ENCODE data around the gene GRID1. TPM values are rescaled to one million over a fixed set of nuclear protein-coding genes. Genes with fewer than 3 reads are reported as not detected.

GRID1 gene
- total RNA-seq, 4 donors from 2014 or later: 1.4 to 4.9 (median 2.0) TPM

- 70 to 80% methylated on average over 3 of the region's 3 CpGs for WGBS, 2 donors
- intact Hi-C loops (cut with DNase I; ENCODE audit: low total_unique reads): no loop called here
- no peak for DNase-seq (ENCODE audit: low spot score in 2 of 2)
- TF ChIP-seq, protein P1, sequence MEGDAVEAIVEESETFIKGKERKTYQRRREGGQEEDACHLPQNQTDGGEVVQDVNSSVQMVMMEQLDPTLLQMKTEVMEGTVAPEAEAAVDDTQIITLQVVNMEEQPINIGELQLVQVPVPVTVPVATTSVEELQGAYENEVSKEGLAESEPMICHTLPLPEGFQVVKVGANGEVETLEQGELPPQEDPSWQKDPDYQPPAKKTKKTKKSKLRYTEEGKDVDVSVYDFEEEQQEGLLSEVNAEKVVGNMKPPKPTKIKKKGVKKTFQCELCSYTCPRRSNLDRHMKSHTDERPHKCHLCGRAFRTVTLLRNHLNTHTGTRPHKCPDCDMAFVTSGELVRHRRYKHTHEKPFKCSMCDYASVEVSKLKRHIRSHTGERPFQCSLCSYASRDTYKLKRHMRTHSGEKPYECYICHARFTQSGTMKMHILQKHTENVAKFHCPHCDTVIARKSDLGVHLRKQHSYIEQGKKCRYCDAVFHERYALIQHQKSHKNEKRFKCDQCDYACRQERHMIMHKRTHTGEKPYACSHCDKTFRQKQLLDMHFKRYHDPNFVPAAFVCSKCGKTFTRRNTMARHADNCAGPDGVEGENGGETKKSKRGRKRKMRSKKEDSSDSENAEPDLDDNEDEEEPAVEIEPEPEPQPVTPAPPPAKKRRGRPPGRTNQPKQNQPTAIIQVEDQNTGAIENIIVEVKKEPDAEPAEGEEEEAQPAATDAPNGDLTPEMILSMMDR (IDR thresholded peaks at IDR 0.05): no peak
- TF ChIP-seq POLR2A (IDR thresholded peaks at IDR 0.05): no peak
- no peak overlapping the region for H3K4me3 ChIP-seq (ENCODE audit: low read depth, poor library complexity, severe bottlenecking)
Observed at GRCh38 chr10:85787881-85788280, 578.7 kb downstream of the GRID1 start.

GRCh38 chr10:85787393-85787792 lies 579.2 kb downstream of the GRID1 start:
- TF ChIP-seq, protein P1 (IDR thresholded peaks at IDR 0.05): no peak
- no peak for TF ChIP-seq POLR2A (IDR thresholded peaks at IDR 0.05)
- 75 to 78% methylated on average over 5 of the region's 5 CpGs for WGBS, 2 donors
- no peak overlapping the region for H3K4me3 ChIP-seq (ENCODE audit: low read depth, poor library complexity, severe bottlenecking)
- peak in 1 of 2 donors; percentile 67 for DNase-seq (ENCODE audit: low spot score in 2 of 2)
- intact Hi-C loops (cut with DNase I; ENCODE audit: low total_unique reads): no loop called here

DNA sequence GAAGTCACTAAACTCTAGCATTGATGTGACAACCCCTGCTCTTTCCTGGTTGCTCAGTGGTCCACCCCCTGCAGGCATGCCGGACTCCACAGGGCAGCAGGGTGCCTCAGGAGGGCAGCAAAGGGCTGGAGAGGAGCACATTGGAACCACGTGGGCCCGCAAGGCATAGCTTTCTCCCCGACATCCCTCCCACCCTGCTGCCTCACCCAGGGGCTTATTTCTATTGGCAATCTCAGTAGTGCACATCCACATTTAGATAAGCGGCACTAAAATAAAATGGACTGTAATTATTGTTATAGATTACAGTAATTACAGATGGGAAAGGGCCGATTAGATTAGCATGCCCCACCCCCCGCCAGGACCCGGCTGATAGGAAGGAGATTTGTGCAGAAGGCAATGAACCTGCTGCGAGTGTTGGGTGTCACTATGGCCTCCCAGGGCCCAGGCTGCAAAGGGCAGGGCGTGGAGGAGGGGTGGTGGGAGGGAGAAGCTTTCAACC lies 580.1 kb downstream of the GRID1 start:
- 79 to 81% methylated on average over 10 of the region's 10 CpGs for WGBS, 2 donors
- TF ChIP-seq, protein P1 (IDR thresholded peaks at IDR 0.05): no peak
- no peak for TF ChIP-seq POLR2A (IDR thresholded peaks at IDR 0.05)
- no peak overlapping the region for H3K4me3 ChIP-seq (ENCODE audit: low read depth, poor library complexity, severe bottlenecking)
- DNase-seq (ENCODE audit: low spot score in 2 of 2): peak in 1 of 2 donors; percentile 60
- intact Hi-C loops (cut with DNase I; ENCODE audit: low total_unique reads): no loop called here

- intact Hi-C loops (cut with DNase I; ENCODE audit: low total_unique reads): no loop called here
- DNase-seq (ENCODE audit: low spot score in 2 of 2): no peak
- H3K4me3 ChIP-seq (ENCODE audit: low read depth, poor library complexity, severe bottlenecking): no peak overlapping the region
- TF ChIP-seq, protein P1 (IDR thresholded peaks at IDR 0.05): no peak
- TF ChIP-seq POLR2A (IDR thresholded peaks at IDR 0.05): no peak
- 78 to 86% methylated on average over 5 of the region's 5 CpGs for WGBS, 2 donors
Observed at GRCh38 chr10:85784792-85785191, 581.8 kb downstream of the GRID1 start.

DNA sequence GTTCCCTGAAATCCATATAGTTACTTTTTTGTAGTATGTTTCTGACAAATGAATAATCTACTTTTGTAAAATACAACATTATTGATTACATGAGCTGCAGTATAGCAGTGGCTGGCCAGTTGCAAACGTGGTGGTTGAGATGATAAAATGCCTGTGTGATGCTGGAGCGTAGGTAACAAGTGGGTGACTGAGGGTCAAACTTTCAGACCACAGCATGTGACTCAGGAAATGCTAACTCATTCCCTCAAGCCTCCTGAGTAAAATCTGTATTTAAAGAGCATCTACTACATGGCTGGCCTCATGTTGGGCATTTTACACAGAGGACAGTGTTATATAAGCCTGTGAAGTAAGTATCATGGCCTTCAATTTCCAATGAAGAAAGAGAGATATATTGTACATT lies 585.2 kb downstream of the GRID1 start:
- TF ChIP-seq POLR2A (IDR thresholded peaks at IDR 0.05): no peak
- TF ChIP-seq, protein P1 (IDR thresholded peaks at IDR 0.05): no peak
- no peak overlapping the region for H3K4me3 ChIP-seq (ENCODE audit: low read depth, poor library complexity, severe bottlenecking)
- intact Hi-C loops (cut with DNase I; ENCODE audit: low total_unique reads): no loop called here
- WGBS, 2 donors: 79 to 90% methylated on average over 2 of the region's 2 CpGs
- DNase-seq (ENCODE audit: low spot score in 2 of 2): no peak

DNA sequence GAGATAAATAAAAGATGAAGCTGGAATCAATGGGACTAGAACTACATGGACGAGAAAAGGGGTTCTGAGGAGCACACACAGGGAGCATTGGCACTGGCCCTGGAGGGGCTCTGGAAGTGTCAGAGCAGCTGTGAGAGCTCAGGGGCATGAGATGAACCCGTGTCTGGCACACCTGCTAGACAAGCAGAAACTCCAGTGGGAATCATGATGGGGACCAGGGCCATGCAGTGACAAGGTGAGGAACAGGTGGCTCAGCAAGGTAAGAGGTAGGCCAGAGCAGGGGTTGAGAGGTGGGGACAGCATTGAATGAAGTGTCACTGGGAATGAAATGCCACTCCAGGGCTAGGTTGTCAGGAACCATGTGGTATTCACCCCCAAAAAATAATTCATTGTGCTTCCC lies 588.5 kb downstream of the GRID1 start:
- DNase-seq (ENCODE audit: low spot score in 2 of 2): peak in 1 of 2 donors; percentile 52
- TF ChIP-seq POLR2A (IDR thresholded peaks at IDR 0.05): no peak
- TF ChIP-seq, protein P1 (IDR thresholded peaks at IDR 0.05): no peak
- WGBS, 2 donors: 81 to 93% methylated on average over 2 of the region's 2 CpGs
- intact Hi-C loops (cut with DNase I; ENCODE audit: low total_unique reads): no loop called here
- no peak overlapping the region for H3K4me3 ChIP-seq (ENCODE audit: low read depth, poor library complexity, severe bottlenecking)

All from lower leg skin (tissue), 4 donors.